Measurements from ENCODE around the gene LRRC26. TPM values are rescaled to one million over a fixed set of nuclear protein-coding genes. Genes with fewer than 3 reads are reported as not detected.
A peak's percentile ranks its signal among the peaks of the same experiment; 100 is the strongest.

The LRRC26 gene
- total and polyA plus RNA-seq, 2 of the 13 experiments (the other 11 are each of a cell fraction or from before 2014, with no cell fraction given): not detected

DNA sequence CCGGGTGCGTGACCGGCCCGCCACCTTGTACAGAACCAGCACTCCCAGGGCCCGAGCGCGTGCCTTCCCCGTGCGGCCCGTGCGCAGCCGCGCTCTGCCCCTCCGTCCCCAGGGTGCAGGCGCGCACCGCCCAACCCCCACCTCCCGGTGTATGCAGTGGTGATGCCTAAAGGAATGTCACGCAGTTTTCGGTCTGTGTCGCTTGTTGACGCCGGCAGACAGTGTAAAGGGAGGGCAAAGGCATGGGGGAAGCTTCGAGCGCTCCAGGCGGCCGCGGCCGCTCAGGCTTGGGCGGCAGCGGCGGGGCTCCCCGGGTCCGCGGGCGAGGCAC is 1.3 kb downstream of the LRRC26 start (continued):
- TF ChIP-seq MAFK (conservative IDR thresholded peaks at IDR 0.05 in 1 of 2, IDR thresholded peaks at IDR 0.05 in 1 of 2; ENCODE audit: low read length in 2 of 2) (no peak), EED (CRISPR knock-in tag; IDR thresholded peaks at IDR 0.05) (peak; percentile 12; the same call in 1 of the 2 replicates), ZNF292 (CRISPR knock-in tag; IDR thresholded peaks at IDR 0.05; ENCODE audit: borderline replicate concordance, low read depth) (no peak), GABPB1 (CRISPR knock-in tag; IDR thresholded peaks at IDR 0.05) (peak; percentile 2; the same call in 1 of the 2 replicates), MXD4 (CRISPR knock-in tag; IDR thresholded peaks at IDR 0.05) (no peak)
- TF ChIP-seq, protein P1, sequence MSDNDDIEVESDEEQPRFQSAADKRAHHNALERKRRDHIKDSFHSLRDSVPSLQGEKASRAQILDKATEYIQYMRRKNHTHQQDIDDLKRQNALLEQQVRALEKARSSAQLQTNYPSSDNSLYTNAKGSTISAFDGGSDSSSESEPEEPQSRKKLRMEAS (IDR thresholded peaks at IDR 0.05): peak; percentile 44; the same call in 1 of the 2 replicates

DNA sequence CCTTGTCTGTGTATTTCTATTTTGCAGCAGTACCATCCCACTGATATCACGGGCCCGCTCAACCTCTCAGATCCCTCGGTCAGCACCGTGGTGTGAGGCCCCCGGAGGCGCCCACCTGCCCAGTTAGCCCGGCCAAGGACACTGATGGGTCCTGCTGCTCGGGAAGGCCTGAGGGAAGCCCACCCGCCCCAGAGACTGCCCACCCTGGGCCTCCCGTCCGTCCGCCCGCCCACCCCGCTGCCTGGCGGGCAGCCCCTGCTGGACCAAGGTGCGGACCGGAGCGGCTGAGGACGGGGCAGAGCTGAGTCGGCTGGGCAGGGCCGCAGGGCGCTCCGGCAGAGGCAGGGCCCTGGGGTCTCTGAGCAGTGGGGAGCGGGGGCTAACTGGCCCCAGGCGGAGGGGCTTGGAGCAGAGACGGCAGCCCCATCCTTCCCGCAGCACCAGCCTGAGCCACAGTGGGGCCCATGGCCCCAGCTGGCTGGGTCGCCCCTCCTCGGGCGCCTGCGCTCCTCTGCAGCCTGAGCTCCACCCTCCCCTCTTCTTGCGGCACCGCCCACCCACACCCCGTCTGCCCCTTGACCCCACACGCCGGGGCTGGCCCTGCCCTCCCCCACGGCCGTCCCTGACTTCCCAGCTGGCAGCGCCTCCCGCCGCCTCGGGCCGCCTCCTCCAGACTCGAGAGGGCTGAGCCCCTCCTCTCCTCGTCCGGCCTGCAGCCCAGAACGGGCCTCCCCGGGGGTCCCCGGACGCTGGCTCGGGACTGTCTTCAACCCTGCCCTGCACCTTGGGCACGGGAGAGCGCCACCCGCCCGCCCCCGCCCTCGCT is 1.9 kb downstream of the LRRC26 start:
- in situ Hi-C loops (cut with HindIII; ENCODE audit: extremely low pct_ligation_motif_present, low pct_unique_long_range_greater_than_20kb): no loop called here
- BruUV-seq (replicated peaks): no TSS peak
- POLR2A ChIA-PET: interaction anchor here (1.0 to 1.6 kb wide), 4 partner anchors 21 to 109 kb away, joined by 3 to 4 read pairs (median 4); partner anchors contain the start of gene RNF224
- Histone ChIP-seq H3K4me1 (ENCODE audit: insufficient read depth, low read length) (peaks cover 9% of the 10 kb centered on the region), H3K9ac (ENCODE audit: insufficient read depth, low read depth, low read length) (no peak overlapping the region), H3K27me3 (ENCODE audit: control insufficient read depth in 1 of 2, insufficient read depth in 2 of 2, low read length in 2 of 2) (peaks cover 11 to 84% of the 10 kb centered on the region in 2 experiments; a peak in 3 of 5 replicates), H3K36me3 (replicated peaks in 1 of 2; ENCODE audit: control insufficient read depth in 1 of 2, insufficient read depth in 2 of 2, low read length in 2 of 2) (no peaks in the 10 kb centered on the region), H3K9me3 (ENCODE audit: low read length) (no peaks in the 10 kb centered on the region), H2AFZ (ENCODE audit: low read length) (no peak overlapping the region), H3K4me2 (ENCODE audit: low read depth, low read length) (peak overlapping the region; percentile 76), H3K79me2 (ENCODE audit: insufficient read depth, low read length) (no peaks in the 10 kb centered on the region), H3K4me3 (replicated peaks in 1 of 3; ENCODE audit: insufficient read depth in 1 of 3, low read depth in 2 of 3, low read length in 3 of 3) (peak overlapping the region in 2 of 3 experiments; percentile 31 to 65; a peak in 3 of 6 replicates), H3K27ac (ENCODE audit: extremely low read length, insufficient read depth, low read length) (no peak overlapping the region), H4K20me1 (ENCODE audit: insufficient read depth, low read length) (no peaks in the 10 kb centered on the region)
- intact Hi-C loops (cut with micrococcal nuclease; ENCODE audit: unreplicated experiment): no loop called here
- CTCF ChIA-PET (ENCODE audit: low intra/inter-chr PET ratio, low total read pairs): no interaction called here
- DNase-seq (ENCODE audit: low spot score): no peak
- peak; percentile 8 for ATAC-seq
- FAIRE-seq: no peak
- 2% methylated on average over 22 of the region's 57 CpGs for WGBS (ENCODE audit: low lambda C conversion rate)
- TF ChIP-seq, protein P2, sequence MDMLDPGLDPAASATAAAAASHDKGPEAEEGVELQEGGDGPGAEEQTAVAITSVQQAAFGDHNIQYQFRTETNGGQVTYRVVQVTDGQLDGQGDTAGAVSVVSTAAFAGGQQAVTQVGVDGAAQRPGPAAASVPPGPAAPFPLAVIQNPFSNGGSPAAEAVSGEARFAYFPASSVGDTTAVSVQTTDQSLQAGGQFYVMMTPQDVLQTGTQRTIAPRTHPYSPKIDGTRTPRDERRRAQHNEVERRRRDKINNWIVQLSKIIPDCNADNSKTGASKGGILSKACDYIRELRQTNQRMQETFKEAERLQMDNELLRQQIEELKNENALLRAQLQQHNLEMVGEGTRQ (IDR thresholded peaks at IDR 0.05; ENCODE audit: low read depth, low read length): no peak
- TF ChIP-seq, protein P2 (CRISPR knock-in tag; IDR thresholded peaks at IDR 0.05; ENCODE audit: borderline replicate concordance): no peak
- TF ChIP-seq NR2C2 (CRISPR knock-in tag; IDR thresholded peaks at IDR 0.05; ENCODE audit: borderline replicate concordance): peak; percentile 42; the same call in 1 of the 2 replicates
- 0 out of 2 replicates have a peak, but pooled peaks have one; percentile 5 for TF ChIP-seq KDM2A (CRISPR knock-in tag; IDR thresholded peaks at IDR 0.05; ENCODE audit: borderline replicate concordance, low read depth)
- TF ChIP-seq ZNF326 (CRISPR knock-in tag; IDR thresholded peaks at IDR 0.05; ENCODE audit: borderline replicate concordance): no peak
- TF ChIP-seq, protein P3, sequence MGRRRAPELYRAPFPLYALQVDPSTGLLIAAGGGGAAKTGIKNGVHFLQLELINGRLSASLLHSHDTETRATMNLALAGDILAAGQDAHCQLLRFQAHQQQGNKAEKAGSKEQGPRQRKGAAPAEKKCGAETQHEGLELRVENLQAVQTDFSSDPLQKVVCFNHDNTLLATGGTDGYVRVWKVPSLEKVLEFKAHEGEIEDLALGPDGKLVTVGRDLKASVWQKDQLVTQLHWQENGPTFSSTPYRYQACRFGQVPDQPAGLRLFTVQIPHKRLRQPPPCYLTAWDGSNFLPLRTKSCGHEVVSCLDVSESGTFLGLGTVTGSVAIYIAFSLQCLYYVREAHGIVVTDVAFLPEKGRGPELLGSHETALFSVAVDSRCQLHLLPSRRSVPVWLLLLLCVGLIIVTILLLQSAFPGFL (CRISPR knock-in tag; IDR thresholded peaks at IDR 0.05): no peak
- TF ChIP-seq, protein P4, sequence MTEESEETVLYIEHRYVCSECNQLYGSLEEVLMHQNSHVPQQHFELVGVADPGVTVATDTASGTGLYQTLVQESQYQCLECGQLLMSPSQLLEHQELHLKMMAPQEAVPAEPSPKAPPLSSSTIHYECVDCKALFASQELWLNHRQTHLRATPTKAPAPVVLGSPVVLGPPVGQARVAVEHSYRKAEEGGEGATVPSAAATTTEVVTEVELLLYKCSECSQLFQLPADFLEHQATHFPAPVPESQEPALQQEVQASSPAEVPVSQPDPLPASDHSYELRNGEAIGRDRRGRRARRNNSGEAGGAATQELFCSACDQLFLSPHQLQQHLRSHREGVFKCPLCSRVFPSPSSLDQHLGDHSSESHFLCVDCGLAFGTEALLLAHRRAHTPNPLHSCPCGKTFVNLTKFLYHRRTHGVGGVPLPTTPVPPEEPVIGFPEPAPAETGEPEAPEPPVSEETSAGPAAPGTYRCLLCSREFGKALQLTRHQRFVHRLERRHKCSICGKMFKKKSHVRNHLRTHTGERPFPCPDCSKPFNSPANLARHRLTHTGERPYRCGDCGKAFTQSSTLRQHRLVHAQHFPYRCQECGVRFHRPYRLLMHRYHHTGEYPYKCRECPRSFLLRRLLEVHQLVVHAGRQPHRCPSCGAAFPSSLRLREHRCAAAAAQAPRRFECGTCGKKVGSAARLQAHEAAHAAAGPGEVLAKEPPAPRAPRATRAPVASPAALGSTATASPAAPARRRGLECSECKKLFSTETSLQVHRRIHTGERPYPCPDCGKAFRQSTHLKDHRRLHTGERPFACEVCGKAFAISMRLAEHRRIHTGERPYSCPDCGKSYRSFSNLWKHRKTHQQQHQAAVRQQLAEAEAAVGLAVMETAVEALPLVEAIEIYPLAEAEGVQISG (CRISPR knock-in tag; IDR thresholded peaks at IDR 0.05): no peak
- TF ChIP-seq, protein P5, sequence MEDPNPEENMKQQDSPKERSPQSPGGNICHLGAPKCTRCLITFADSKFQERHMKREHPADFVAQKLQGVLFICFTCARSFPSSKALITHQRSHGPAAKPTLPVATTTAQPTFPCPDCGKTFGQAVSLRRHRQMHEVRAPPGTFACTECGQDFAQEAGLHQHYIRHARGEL (CRISPR knock-in tag; IDR thresholded peaks at IDR 0.05): no peak
- TF ChIP-seq ZNF556 (CRISPR knock-in tag; IDR thresholded peaks at IDR 0.05; ENCODE audit: borderline replicate concordance): 0 out of 2 replicates have a peak, but pooled peaks have one; percentile 19

Data from HepG2 (cell line).